Body of pancreas (tissue), 4 donors: Measurements from ENCODE around the gene FARS2. TPM values are rescaled to one million over a fixed set of nuclear protein-coding genes. Genes with fewer than 3 reads are reported as not detected.
A peak's percentile ranks its signal among the peaks of the same experiment; 100 is the strongest.

ENCODE experiments used
- ATAC-seq: fragments of 150-250 bp; one replicate; pipeline ENCODE4 v1.9.1; 2016
- DNase-seq, 4 donors: peaks; one replicate each; pipeline ENCODE4 v3.0.0-alpha.2; 2019
- H3K27ac ChIP-seq, 4 donors: fragments of 200-600 bp; sonication (generic); 1 replicate in 3 of 4; 2 replicates in 1 of 4; pipeline versions ENCODE4 v1.5.1 to v1.6.1; 2016 to 2019; ENCODE audit warnings: mild to moderate bottlenecking in 1 of 4, mixed read lengths in 1 of 4, moderate library complexity in 1 of 4
- H3K27me3 ChIP-seq, 2 donors: fragments of 200-600 bp; sonication (generic); one replicate each; pipeline ENCODE4 v1.6.0; 2016; ENCODE audit warnings: mild to moderate bottlenecking in 1 of 2
- H3K36me3 ChIP-seq, 2 donors: fragments of 200-600 bp; sonication (generic); replicated peaks in 1 of 2; 2 replicates each; pipeline ENCODE4 v1.5.1; 2016; ENCODE audit warnings: low read depth in 2 of 2; ENCODE audit not compliant: insufficient read depth in 1 of 2
- H3K4me1 ChIP-seq: fragments of 200-600 bp; sonication (generic); one replicate; pipeline ENCODE4 v1.6.0; 2016
- H3K4me3 ChIP-seq, 2 donors: fragments of 200-600 bp; sonication (generic); 1 replicate in 1 of 2; 2 replicates in 1 of 2; pipeline ENCODE4 v1.5.1; 2016 to 2019
- H3K9me3 ChIP-seq, 3 donors: fragments of 200-600 bp; sonication (generic); 1 replicate in 2 of 3; 2 replicates in 1 of 3; pipeline ENCODE4 v1.5.1; 2016
- POLR2A ChIP-seq, 3 donors: fragments of 450-650 bp; IDR thresholded peaks; one replicate each; pipeline ENCODE4 v1.6.1; 2016; ENCODE audit warnings: antibody characterized with exemption in 3 of 3, mild to moderate bottlenecking in 2 of 3
- WGBS, 2 donors: methylation state at CpG; one replicate each; pipeline ENCODE4 v1.1.5; 2017; 5-methylcytosine and 5-hydroxymethylcytosine counted together
- intact Hi-C: fragments of 100-400 bp; cut with DNase I; formaldehyde crosslinking; loops from one replicate; pipeline ENCODE4 v1.15.1; 2023
- total RNA-seq, 2 donors: library from RNA; depleted of rRNA; stranded (reverse); fragments of >200 nt; gene quantifications; one replicate each; pipeline ENCODE4 v1.1.0, GENCODE V29; 2016
- TF ChIP-seq, protein P1 (sequence below), 7 experiments: fragments of 450-650 bp in 4 of 7; fragments of 200-600 bp in 3 of 7; sonication (generic) in 3 of 7; IDR thresholded peaks; one replicate each; pipeline ENCODE4 v1.5.1; 2016 to 2019; ENCODE audit warnings: antibody characterized with exemption in 7 of 7

Gene FARS2
- total RNA-seq, 2 donors from 2014 or later, result 6.5 to 9.6 TPM

DNA sequence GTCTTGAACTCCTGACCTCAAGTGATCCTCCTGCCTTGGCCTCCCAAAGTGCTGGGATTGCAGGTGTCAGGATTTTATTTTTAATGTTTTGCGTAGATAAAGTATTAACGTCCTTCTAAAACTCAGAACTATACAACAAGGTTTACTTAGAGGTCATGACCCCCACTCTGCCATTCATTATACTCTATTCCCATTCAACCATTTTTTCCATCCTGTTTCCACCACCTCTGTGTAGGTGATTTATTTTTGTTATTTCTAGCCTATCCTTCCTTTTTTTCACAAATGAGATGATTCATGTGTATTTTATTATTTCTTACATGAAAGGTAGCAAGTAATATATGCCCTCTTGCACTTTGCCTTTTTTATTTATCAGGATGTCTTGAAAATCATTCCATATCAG is 138.1 kb downstream of the FARS2 start:
- H3K4me1 ChIP-seq, result no peaks in the 10 kb centered on the region
- no peaks in the 10 kb centered on the region for H3K36me3 ChIP-seq
- no peaks in the 10 kb centered on the region for H3K9me3 ChIP-seq
- intact Hi-C loops, result no loop called here
- no peak for DNase-seq
- 85 to 90% methylated on average over 2 of the region's 2 CpGs for WGBS, 2 donors
- no peak for TF ChIP-seq POLR2A (IDR thresholded peaks at IDR 0.05)
- TF ChIP-seq, protein P1, sequence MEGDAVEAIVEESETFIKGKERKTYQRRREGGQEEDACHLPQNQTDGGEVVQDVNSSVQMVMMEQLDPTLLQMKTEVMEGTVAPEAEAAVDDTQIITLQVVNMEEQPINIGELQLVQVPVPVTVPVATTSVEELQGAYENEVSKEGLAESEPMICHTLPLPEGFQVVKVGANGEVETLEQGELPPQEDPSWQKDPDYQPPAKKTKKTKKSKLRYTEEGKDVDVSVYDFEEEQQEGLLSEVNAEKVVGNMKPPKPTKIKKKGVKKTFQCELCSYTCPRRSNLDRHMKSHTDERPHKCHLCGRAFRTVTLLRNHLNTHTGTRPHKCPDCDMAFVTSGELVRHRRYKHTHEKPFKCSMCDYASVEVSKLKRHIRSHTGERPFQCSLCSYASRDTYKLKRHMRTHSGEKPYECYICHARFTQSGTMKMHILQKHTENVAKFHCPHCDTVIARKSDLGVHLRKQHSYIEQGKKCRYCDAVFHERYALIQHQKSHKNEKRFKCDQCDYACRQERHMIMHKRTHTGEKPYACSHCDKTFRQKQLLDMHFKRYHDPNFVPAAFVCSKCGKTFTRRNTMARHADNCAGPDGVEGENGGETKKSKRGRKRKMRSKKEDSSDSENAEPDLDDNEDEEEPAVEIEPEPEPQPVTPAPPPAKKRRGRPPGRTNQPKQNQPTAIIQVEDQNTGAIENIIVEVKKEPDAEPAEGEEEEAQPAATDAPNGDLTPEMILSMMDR (IDR thresholded peaks at IDR 0.05), result no peak
- H3K4me3 ChIP-seq, result no peak overlapping the region
- no peaks in the 10 kb centered on the region for H3K27me3 ChIP-seq
- no peak overlapping the region for H3K27ac ChIP-seq
- ATAC-seq, result no peak

DNA sequence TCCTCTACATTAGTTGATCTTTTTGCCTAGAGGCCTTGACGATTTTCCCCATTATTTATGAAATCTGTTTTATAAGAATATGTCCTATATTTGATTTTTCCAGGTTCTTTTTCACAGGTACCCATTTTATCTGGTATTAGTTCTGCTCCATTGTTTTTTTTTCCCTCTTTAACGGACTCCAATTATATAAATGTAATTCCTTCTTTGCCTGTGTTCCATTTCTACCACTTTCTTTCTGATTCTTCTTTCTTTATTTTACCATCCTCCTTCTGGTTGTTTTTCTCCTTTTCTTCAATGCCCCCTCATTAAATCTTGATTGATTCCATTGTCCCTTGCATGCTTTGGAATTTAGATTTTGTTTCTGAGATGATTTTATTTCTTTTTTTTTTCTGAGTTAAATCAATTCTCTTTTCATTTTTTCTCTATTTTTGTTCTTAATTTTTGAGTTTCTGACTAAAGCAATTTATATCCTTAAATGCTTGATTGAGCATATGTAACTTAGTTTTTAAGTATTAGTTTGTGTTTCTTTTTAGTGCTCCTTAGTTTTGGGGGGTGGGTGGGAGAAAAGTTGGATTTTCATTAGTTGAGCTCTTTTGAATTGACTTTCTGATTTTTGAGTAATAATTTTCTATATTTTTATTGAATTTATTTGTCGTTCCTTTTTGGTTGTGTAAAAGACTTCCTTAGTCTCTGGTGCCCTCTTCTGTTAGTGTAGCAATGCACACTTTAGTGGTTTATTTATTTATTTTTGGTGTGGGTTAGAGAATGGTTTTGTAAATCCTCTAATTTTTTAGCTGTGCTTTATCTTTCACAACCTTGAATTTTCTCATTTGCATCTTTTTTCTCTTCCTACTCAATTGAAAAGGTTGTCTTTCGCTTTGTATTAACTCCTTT is 140.8 kb downstream of the FARS2 start:
- WGBS, 2 donors, result 85 to 92% methylated on average over 4 of the region's 4 CpGs
- no peak overlapping the region for H3K4me3 ChIP-seq
- H3K27me3 ChIP-seq, result no peaks in the 10 kb centered on the region
- H3K4me1 ChIP-seq, result no peaks in the 10 kb centered on the region
- H3K27ac ChIP-seq, result no peak overlapping the region
- ATAC-seq, result no peak
- intact Hi-C loops, result no loop called here
- no peaks in the 10 kb centered on the region for H3K36me3 ChIP-seq
- no peaks in the 10 kb centered on the region for H3K9me3 ChIP-seq
- TF ChIP-seq POLR2A (IDR thresholded peaks at IDR 0.05), result no peak
- TF ChIP-seq, protein P1 (IDR thresholded peaks at IDR 0.05), result peak in 5 of 7 experiments; percentile 11 to 27 (median 14)
- no peak for DNase-seq

DNA sequence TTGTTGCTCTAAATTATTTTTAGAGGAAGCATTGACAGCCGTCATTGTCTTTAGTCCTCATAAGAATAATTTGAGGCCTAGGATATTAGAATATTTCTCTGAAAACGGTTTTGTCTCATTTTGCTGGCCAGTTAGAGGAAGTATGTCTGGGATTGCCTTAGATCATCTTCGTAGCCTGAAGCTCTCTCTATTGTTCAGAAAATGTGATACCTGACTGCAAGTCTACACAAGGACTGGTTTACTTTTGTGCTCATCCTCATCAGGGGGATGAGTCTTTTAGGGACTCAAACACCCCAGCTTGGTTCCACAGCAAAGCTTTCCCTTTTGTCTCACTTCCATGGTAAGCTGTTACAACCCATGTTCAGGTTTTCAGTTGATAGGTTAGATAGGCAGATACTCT is 141.8 kb downstream of the FARS2 start:
- Histone ChIP-seq H3K4me1 (no peaks in the 10 kb centered on the region), H3K9me3 (no peaks in the 10 kb centered on the region), H3K36me3 (no peaks in the 10 kb centered on the region), H3K4me3 (no peak overlapping the region), H3K27me3 (no peaks in the 10 kb centered on the region), H3K27ac (no peak overlapping the region)
- DNase-seq, result no peak
- no peak for ATAC-seq
- no peak for TF ChIP-seq POLR2A (IDR thresholded peaks at IDR 0.05)
- intact Hi-C loops, result no loop called here
- WGBS, 2 donors, result 74 to 84% methylated on average over 3 of the region's 3 CpGs

DNA sequence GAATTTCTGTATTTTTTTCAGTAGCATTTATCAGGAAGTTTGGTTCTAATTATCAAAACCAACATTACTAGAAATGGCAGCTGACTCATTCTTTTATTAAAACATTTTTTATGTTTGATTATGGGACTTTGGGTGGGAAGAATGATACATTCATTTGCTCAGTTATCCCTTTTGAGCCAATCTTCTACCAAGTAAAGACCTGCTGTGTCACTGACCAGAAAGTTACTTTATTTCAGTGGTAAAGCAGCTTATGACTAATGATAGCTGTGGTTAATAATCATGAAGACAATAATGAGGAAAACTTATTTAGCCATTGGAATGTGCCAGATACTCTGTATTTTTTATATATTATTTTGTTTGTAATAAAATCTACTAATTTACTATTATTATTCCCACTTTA is 142.3 kb downstream of the FARS2 start:
- intact Hi-C loops, result no loop called here
- ATAC-seq (no peak), DNase-seq (no peak)

DNA sequence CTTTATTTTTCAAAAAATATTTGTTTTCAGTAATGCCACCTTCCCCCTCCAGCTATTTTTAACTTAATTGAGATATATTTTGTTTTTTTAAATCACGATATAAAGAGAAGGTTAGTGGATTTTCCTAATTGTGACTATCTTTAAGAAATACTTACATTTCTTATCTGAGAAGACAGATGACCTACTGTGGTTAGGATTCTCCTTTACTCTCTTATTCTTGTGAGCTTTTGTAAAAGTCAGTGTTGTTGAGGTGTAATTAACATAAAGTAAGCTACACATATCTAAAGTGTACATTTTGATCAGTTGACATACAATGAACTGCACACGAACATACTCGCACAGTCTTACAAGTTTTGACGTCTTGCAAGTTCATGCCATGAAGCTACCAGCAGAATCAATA is 144.7 kb downstream of the FARS2 start:
- DNase-seq (no peak), ATAC-seq (no peak)
- no peaks in the 10 kb centered on the region for H3K27me3 ChIP-seq
- intact Hi-C loops, result no loop called here
- H3K4me3 ChIP-seq, result no peak overlapping the region
- no peak for TF ChIP-seq POLR2A (IDR thresholded peaks at IDR 0.05)
- TF ChIP-seq, protein P1 (IDR thresholded peaks at IDR 0.05), result no peak
- no peak overlapping the region for H3K27ac ChIP-seq
- no peaks in the 10 kb centered on the region for H3K4me1 ChIP-seq
- no peaks in the 10 kb centered on the region for H3K9me3 ChIP-seq
- H3K36me3 ChIP-seq, result no peaks in the 10 kb centered on the region
- 96 to 97% methylated on average over 4 of the region's 4 CpGs for WGBS, 2 donors

More for the DNA sequence above, 142.3 kb downstream of the FARS2 start:
- Histone ChIP-seq H3K4me3 (no peak overlapping the region), H3K9me3 (no peaks in the 10 kb centered on the region), H3K4me1 (no peaks in the 10 kb centered on the region), H3K36me3 (no peaks in the 10 kb centered on the region), H3K27me3 (no peaks in the 10 kb centered on the region), H3K27ac (no peak overlapping the region)
- TF ChIP-seq, protein P1 (IDR thresholded peaks at IDR 0.05), result no peak
- no peak for TF ChIP-seq POLR2A (IDR thresholded peaks at IDR 0.05)
